K562 (cell line): ENCODE results near the gene MCAT. TPM values are rescaled to one million over a fixed set of nuclear protein-coding genes. Genes with fewer than 3 reads are reported as not detected.

Experiments used
- ATAC-seq: fragments of 200-7000 bp; cut with Tn5 transposase; 3 replicates; pipeline ENCODE4 v1.9.1; 2020; ENCODE audit warnings: moderate library complexity
- BruUV-seq: library from RNA; stranded (reverse); fragments of 400-500 nt; replicated peaks from 2 replicates; lab custom pipeline; 2021; lab: Mats Ljungman, UMichigan
- CTCF ChIA-PET: fragments of 300-600 bp; formaldehyde crosslinking; extraction: SDS; loops from one replicate; lab custom pipeline; 2021; ENCODE audit warnings: low intra/inter-chr PET ratio; lab: Yijun Ruan, JAX
- POLR2A ChIA-PET: fragments of 300-600, 350-650 bp; sonication (Branson Sonifier 250); formaldehyde crosslinking; extraction: SDS; loops from one replicate; lab custom pipeline; 2021; ENCODE audit warnings: antibody characterized with exemption, inconsistent platforms; lab: Yijun Ruan, JAX
- DNase-seq, 4 experiments: peaks; one replicate each; pipeline versions ENCODE4 v3.0.0 to v3.0.0-alpha.2; 2011 to 2018; ENCODE audit warnings: low spot score in 3 of 4, mixed read lengths in 3 of 4; ENCODE audit errors: extremely low read depth in 1 of 4
- FAIRE-seq: peaks from 2 replicates; lab custom pipeline; 2011; peaks lifted over from hg19 to GRCh38; lab: Jason Lieb, UNC
- H2AFZ ChIP-seq: 2 replicates; pipeline ENCODE4 v1.6.0; 2011; ENCODE audit warnings: low read depth, low read length, control low read depth, inconsistent platforms
- H3K27ac ChIP-seq: fragments of 200-600 bp; 3 replicates; pipeline ENCODE4 v1.8.0; 2011; ENCODE audit warnings: low read depth, mild to moderate bottlenecking, control low read depth, inconsistent platforms, low read length, moderate library complexity, mixed read lengths; ENCODE audit errors: extremely low read depth
- H3K27me3 ChIP-seq, 2 experiments: fragments of 300-600 bp in 1 of 2; 2 replicates in 1 of 2; 3 replicates in 1 of 2; pipeline versions ENCODE4 v1.6.0 to v1.8.0; 2011; ENCODE audit warnings: inconsistent platforms in 2 of 2, low read length in 2 of 2, mild to moderate bottlenecking in 1 of 2, mixed read lengths in 1 of 2, moderate library complexity in 1 of 2; ENCODE audit not compliant: control insufficient read depth in 2 of 2, insufficient read depth in 2 of 2
- H3K36me3 ChIP-seq: fragments of 300-600 bp; 3 replicates; pipeline ENCODE4 v1.8.0; 2011; ENCODE audit warnings: mild to moderate bottlenecking, low read length, inconsistent platforms; ENCODE audit not compliant: control insufficient read depth, insufficient read depth
- H3K4me1 ChIP-seq, 2 experiments: fragments of 200-600 bp in 1 of 2; replicated peaks in 1 of 2; 2 replicates in 1 of 2; 3 replicates in 1 of 2; pipeline versions ENCODE4 v1.5.1 to v1.8.0; 2011; ENCODE audit warnings: inconsistent platforms in 2 of 2, low read length in 2 of 2, mild to moderate bottlenecking in 1 of 2, mixed read lengths in 1 of 2, moderate library complexity in 1 of 2; ENCODE audit not compliant: control insufficient read depth in 2 of 2, insufficient read depth in 2 of 2
- H3K4me2 ChIP-seq: 2 replicates; pipeline ENCODE4 v1.6.1; 2011; ENCODE audit warnings: low read length, control low read depth, inconsistent platforms, mixed read lengths; ENCODE audit not compliant: insufficient read depth
- H3K4me3 ChIP-seq: fragments of 200-600 bp; sonication (generic), shearing (Covaris generic); 2 replicates; pipeline ENCODE4 v1.5.1; 2016; ENCODE audit warnings: control low read depth, inconsistent platforms
- H3K79me2 ChIP-seq: fragments of 200-600 bp; 3 replicates; pipeline ENCODE4 v1.8.0; 2011; ENCODE audit warnings: low read length, inconsistent platforms; ENCODE audit not compliant: control insufficient read depth, insufficient read depth
- H3K9ac ChIP-seq, 2 experiments: 2 replicates each; pipeline versions ENCODE4 v1.6.0 to v1.6.1; 2011; ENCODE audit warnings: low read depth in 2 of 2, low read length in 2 of 2, control low read depth in 1 of 2, inconsistent platforms in 1 of 2, mild to moderate bottlenecking in 1 of 2, mixed read lengths in 1 of 2; ENCODE audit not compliant: insufficient read depth in 1 of 2
- H3K9me1 ChIP-seq: one replicate; pipeline ENCODE4 v1.6.0; 2011; ENCODE audit warnings: inconsistent platforms, mild to moderate bottlenecking, low read length, moderate library complexity; ENCODE audit not compliant: control insufficient read depth, insufficient read depth
- H3K9me3 ChIP-seq: replicated peaks from 2 replicates; pipeline ENCODE4 v1.5.1; 2011; ENCODE audit warnings: low read depth, low read length, inconsistent platforms; ENCODE audit not compliant: control insufficient read depth, insufficient read depth
- H4K20me1 ChIP-seq: replicated peaks from 2 replicates; pipeline ENCODE4 v1.6.1; 2011; ENCODE audit warnings: low read length, inconsistent platforms, mixed read lengths; ENCODE audit not compliant: control insufficient read depth, insufficient read depth
- BMI1 ChIP-seq: fragments of 150-350 bp; IDR thresholded peaks from 2 replicates; pipeline ENCODE4 v1.6.1; 2014; ENCODE audit warnings: low read length
- CBFA2T3 ChIP-seq: fragments of 450-650 bp; IDR thresholded peaks from 2 replicates; pipeline ENCODE4 v1.6.1; 2017
- CCNT2 ChIP-seq: IDR thresholded peaks from 2 replicates; pipeline ENCODE4 v1.6.1; 2011; ENCODE audit warnings: borderline replicate concordance, low read depth, mild to moderate bottlenecking, moderate library complexity, mixed read lengths, low read length; ENCODE audit not compliant: insufficient read length; ENCODE audit errors: extremely low read depth
- E2F6 ChIP-seq, 2 experiments: IDR thresholded peaks; 2 replicates each; pipeline ENCODE4 v1.6.1; 2011; ENCODE audit warnings: borderline replicate concordance in 1 of 2, control low read depth in 1 of 2, low read depth in 1 of 2, low read length in 1 of 2, mild to moderate bottlenecking in 1 of 2, mixed read lengths in 1 of 2, moderate library complexity in 1 of 2; ENCODE audit not compliant: insufficient read depth in 1 of 2, insufficient read length in 1 of 2, poor library complexity in 1 of 2, severe bottlenecking in 1 of 2; ENCODE audit errors: extremely low read depth in 1 of 2
- EP300 ChIP-seq: IDR thresholded peaks from 2 replicates; pipeline ENCODE4 v1.6.1; 2012; ENCODE audit warnings: low read length, improper control_type of control experiment
- FOSL1 ChIP-seq: fragments of 200-800 bp; sonication (Bioruptor generic); conservative IDR thresholded peaks from 2 replicates; pipeline ENCODE4 v1.6.1; 2016; ENCODE audit warnings: missing genetic modification characterization, missing compliant biosample characterization
- GABPA ChIP-seq: fragments of 200-800 bp; sonication (Bioruptor generic); conservative IDR thresholded peaks from 2 replicates; pipeline ENCODE4 v1.6.1; 2016; ENCODE audit warnings: low read depth, missing genetic modification characterization, missing compliant biosample characterization
- NCOA2 ChIP-seq, 2 experiments: fragments of 450-650 bp; IDR thresholded peaks; 2 replicates each; pipeline ENCODE4 v1.6.1; 2018; ENCODE audit warnings: mild to moderate bottlenecking in 2 of 2, moderate library complexity in 1 of 2; ENCODE audit not compliant: partially characterized antibody in 2 of 2
- NUFIP1 ChIP-seq: fragments of 450-650 bp; IDR thresholded peaks from 2 replicates; pipeline ENCODE4 v1.6.1; 2018; ENCODE audit not compliant: partially characterized antibody
- POLR3G ChIP-seq: IDR thresholded peaks from 2 replicates; pipeline ENCODE4 v1.6.1; 2011; ENCODE audit not compliant: insufficient read length, insufficient replicate concordance; ENCODE audit errors: extremely low read depth
- PTBP1 ChIP-seq: fragments of 200-400 bp; formaldehyde crosslinking; IDR thresholded peaks from 2 replicates; pipeline ENCODE4 v1.6.1; 2017; ENCODE audit warnings: low read depth, low read length
- RB1 ChIP-seq: fragments of 450-650 bp; IDR thresholded peaks from 2 replicates; pipeline ENCODE4 v1.6.1; 2017; ENCODE audit warnings: low read depth, mild to moderate bottlenecking
- RBM22 ChIP-seq: fragments of 200-400 bp; formaldehyde crosslinking; IDR thresholded peaks from 2 replicates; pipeline ENCODE4 v1.6.1; 2018; ENCODE audit warnings: low read length, low read depth; ENCODE audit not compliant: poor library complexity, severe bottlenecking
- RFX1 ChIP-seq: fragments of 450-650 bp; IDR thresholded peaks from 2 replicates; pipeline ENCODE4 v1.6.1; 2016; ENCODE audit warnings: mild to moderate bottlenecking, moderate library complexity
- SAFB ChIP-seq: fragments of 200-400 bp; formaldehyde crosslinking; IDR thresholded peaks from 2 replicates; pipeline ENCODE4 v1.6.1; 2017; ENCODE audit warnings: low read depth, low read length, borderline replicate concordance
- SRF ChIP-seq, 2 experiments: fragments of 250-450, 450-650 bp in 1 of 2; sonication (Bioruptor Pico) in 1 of 2; sonication (generic) in 1 of 2; formaldehyde crosslinking; IDR thresholded peaks; 2 replicates each; pipeline versions ENCODE4 v1.5.0 to v1.5.1; 2020 to 2022; ENCODE audit warnings: mild to moderate bottlenecking in 1 of 2, missing genetic modification reagents in 1 of 2
- TAL1 ChIP-seq: fragments of 450-650 bp; IDR thresholded peaks from 2 replicates; pipeline ENCODE4 v1.6.1; 2016; ENCODE audit warnings: mild to moderate bottlenecking
- THRAP3 ChIP-seq: fragments of 450-650 bp; IDR thresholded peaks from 2 replicates; pipeline ENCODE4 v1.6.1; 2016; ENCODE audit warnings: mild to moderate bottlenecking, inconsistent platforms, borderline replicate concordance
- U2AF2 ChIP-seq: fragments of 200-400 bp; formaldehyde crosslinking; optimal IDR thresholded peaks from 2 replicates; pipeline ENCODE3; 2017; ENCODE audit warnings: low read depth, mild to moderate bottlenecking, low read length
- ZC3H11A ChIP-seq: IDR thresholded peaks from 2 replicates; pipeline ENCODE4 v1.6.1; 2012; ENCODE audit warnings: low read depth, low read length, improper control_type of control experiment
- ZNF143 ChIP-seq: sonication (generic); formaldehyde crosslinking; IDR thresholded peaks from 2 replicates; pipeline ENCODE4 v1.9.0; 2022; ENCODE audit warnings: mild to moderate bottlenecking, missing genetic modification reagents
- ZNF57 ChIP-seq: fragments of 450-650 bp; formaldehyde crosslinking; IDR thresholded peaks from 2 replicates; pipeline ENCODE4 v1.4.0; 2020; ENCODE audit warnings: mild to moderate bottlenecking, moderate library complexity
- WGBS: fragments of 100-300 bp; shearing (Covaris generic); methylation state at CpG from one replicate; pipeline ENCODE4 v1.1.6; 2016; ENCODE audit warnings: low coverage, mixed read lengths; ENCODE audit not compliant: insufficient coverage; ENCODE audit errors: missing lambda C conversion rate; 5-methylcytosine and 5-hydroxymethylcytosine counted together
- in situ Hi-C: fragments of 300-500 bp; cut with MboI; formaldehyde crosslinking; loops from 4 replicates; pipeline ENCODE4 v1.15.0; 2018; ENCODE audit warnings: inconsistent platforms, mixed read lengths
- intact Hi-C: fragments of 100-400 bp; cut with micrococcal nuclease; formaldehyde crosslinking; loops from 2 replicates; pipeline ENCODE4 v1.14.2; 2022
- polyA plus RNA-seq, 8 experiments: library from polyadenylated mRNA; depleted of rRNA in 4 of 8; stranded (reverse) in 5 of 8; unstranded in 3 of 8; fragments of >200 nt; fragmentation: Nextera tagmentation in 2 of 8; fragmentation: Illumina TruSeq in 1 of 8; extraction: Ambion mirVana in 2 of 8; extraction: Trizol in 1 of 8; gene quantifications; 2 replicates each; pipeline versions ENCODE4 v1.2.1 to v1.2.3, GENCODE V29; 2011 to 2014; ENCODE audit warnings: inconsistent platforms in 1 of 8, missing spikeins in 1 of 8
- total RNA-seq, 7 experiments: library from RNA; depleted of rRNA in 6 of 7; stranded (reverse); fragments of >200 nt in 6 of 7; fragmentation: Illumina TruSeq in 2 of 7; extraction: Trizol in 2 of 7; gene quantifications; 2 replicates each; pipeline versions ENCODE4 v1.2.1 to v1.2.3, GENCODE V29; 2011 to 2021; ENCODE audit warnings: low replicate concordance in 1 of 7

MCAT gene
- total and polyA plus RNA-seq, 9 of the 15 experiments (the other 6 are each of a cell fraction or from before 2014, with no cell fraction given), result 3.3 to 27.8 (median 13.9) TPM

GRCh38 chr22:43167001-43167589 is 23.9 kb upstream of the MCAT start:
- Histone ChIP-seq H3K9me1 (no peaks in the 10 kb centered on the region), H3K36me3 (peaks cover 59% of the 10 kb centered on the region; the same call in 2 of the 3 replicates), H3K4me1 (peaks cover 11 to 75% of the 10 kb centered on the region in 2 experiments), H2AFZ (no peak overlapping the region), H3K4me3 (no peak overlapping the region), H3K79me2 (no peaks in the 10 kb centered on the region), H3K9me3 (no peaks in the 10 kb centered on the region), H3K4me2 (no peak overlapping the region; the same call in 1 of the 2 replicates), H4K20me1 (no peaks in the 10 kb centered on the region), H3K27ac (no peak overlapping the region), H3K27me3 (no peaks in the 10 kb centered on the region), H3K9ac (peak overlapping the region in 1 of 2 experiments; percentile 77; a peak in 2 of 4 replicates)
- intact Hi-C loops (no loop called here), in situ Hi-C loops (no loop called here)
- CTCF ChIA-PET, result no interaction called here
- FAIRE-seq, result peak; percentile 67
- ATAC-seq, result peak; percentile 21
- 29% methylated on average over 15 of the region's 19 CpGs for WGBS
- DNase-seq, result peak in 1 of 4 experiments; percentile 70
- no TSS peak for BruUV-seq
- POLR2A ChIA-PET, result interaction anchor here (1.1 kb wide), 1 partner anchor 15 kb away, joined by 3 read pairs; no protein-coding TSS in a partner anchor
- no peak for TF ChIP-seq E2F6 (IDR thresholded peaks at IDR 0.05; ENCODE audit: borderline replicate concordance in 1 of 2, extremely low read depth in 1 of 2, insufficient read depth in 1 of 2, insufficient read length in 1 of 2, low read depth in 1 of 2, low read length in 1 of 2, poor library complexity in 1 of 2, severe bottlenecking in 1 of 2)
- TF ChIP-seq EP300, result no peak
- no peak for TF ChIP-seq SRF (CRISPR knock-in tag; IDR thresholded peaks at IDR 0.05)
- TF ChIP-seq ZNF57, result no peak
- TF ChIP-seq ZC3H11A, result no peak
- TF ChIP-seq U2AF2, result no peak
- TF ChIP-seq RFX1, result no peak
- TF ChIP-seq ZNF143, result no peak
- TF ChIP-seq SAFB, result no peak
- no peak for TF ChIP-seq FOSL1 (tag)
- no peak for TF ChIP-seq RBM22
- no peak for TF ChIP-seq PTBP1
- TF ChIP-seq BMI1, result no peak
- TF ChIP-seq GABPA (tag), result no peak
- no peak for TF ChIP-seq NCOA2 (IDR thresholded peaks at IDR 0.05; ENCODE audit: partially characterized antibody in 2 of 2)
- no peak for TF ChIP-seq TAL1
- no peak for TF ChIP-seq THRAP3
- no peak for TF ChIP-seq RB1
- TF ChIP-seq CBFA2T3, result peak; percentile 66
- no peak for TF ChIP-seq POLR3G
- no peak for TF ChIP-seq NUFIP1
- TF ChIP-seq CCNT2, result no peak
